AG08395 (cell line): ENCODE results near the gene PCDH9.
A peak's percentile ranks its signal among the peaks of the same experiment; 100 is the strongest.

ENCODE experiments used
- DNase-seq: peaks from one replicate; pipeline ENCODE4 v3.0.0; 2012; ENCODE audit warnings: mixed read lengths, low spot score

PCDH9 gene

GRCh38 chr13:66520511-66521355 is 709.4 kb downstream of the PCDH9 start:
- no peak for DNase-seq

DNA sequence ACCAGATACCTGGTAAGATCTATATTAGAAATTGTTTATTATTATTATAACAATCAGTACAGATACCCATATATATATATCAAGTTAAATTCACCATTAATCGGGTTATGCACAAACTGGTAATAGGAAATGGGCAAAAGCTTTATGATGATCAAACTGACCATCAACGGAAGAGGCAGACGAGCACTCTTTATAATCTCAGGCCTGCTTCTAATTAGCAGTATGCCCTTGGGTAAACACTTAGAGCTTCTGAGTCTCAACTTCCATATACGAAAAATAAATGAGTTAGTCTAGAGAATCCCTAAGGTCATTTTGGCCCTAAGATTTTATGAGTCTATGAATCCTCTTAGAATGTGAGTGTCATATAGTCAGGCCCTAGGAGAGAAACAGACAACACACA is 710.9 kb downstream of the PCDH9 start:
- DNase-seq = no peak

DNA sequence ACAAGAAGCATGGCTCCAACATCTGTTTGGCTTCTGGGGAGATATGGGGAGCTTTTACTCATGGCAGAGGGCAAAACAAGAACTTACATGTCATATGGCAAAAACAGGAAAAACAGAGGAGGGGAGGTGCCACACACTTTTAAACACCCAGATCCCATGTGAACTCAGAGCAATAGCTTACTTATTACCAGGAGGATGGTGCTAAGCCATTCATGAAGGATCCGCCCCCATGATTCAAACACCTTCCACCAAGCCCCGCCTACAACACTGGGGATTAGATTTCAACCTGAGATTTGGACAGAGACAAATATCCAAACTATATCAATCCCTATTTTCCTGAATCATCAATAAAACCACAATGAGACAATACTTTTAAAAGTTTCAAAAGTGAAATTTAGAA is 712.1 kb downstream of the PCDH9 start:
- no peak for DNase-seq

GRCh38 chr13:66513728-66514127 is 716.4 kb downstream of the PCDH9 start:
- peak; percentile 2 for DNase-seq

- no peak for DNase-seq
Observed at GRCh38 chr13:66509175-66509574, 721.0 kb downstream of the PCDH9 start.

DNA sequence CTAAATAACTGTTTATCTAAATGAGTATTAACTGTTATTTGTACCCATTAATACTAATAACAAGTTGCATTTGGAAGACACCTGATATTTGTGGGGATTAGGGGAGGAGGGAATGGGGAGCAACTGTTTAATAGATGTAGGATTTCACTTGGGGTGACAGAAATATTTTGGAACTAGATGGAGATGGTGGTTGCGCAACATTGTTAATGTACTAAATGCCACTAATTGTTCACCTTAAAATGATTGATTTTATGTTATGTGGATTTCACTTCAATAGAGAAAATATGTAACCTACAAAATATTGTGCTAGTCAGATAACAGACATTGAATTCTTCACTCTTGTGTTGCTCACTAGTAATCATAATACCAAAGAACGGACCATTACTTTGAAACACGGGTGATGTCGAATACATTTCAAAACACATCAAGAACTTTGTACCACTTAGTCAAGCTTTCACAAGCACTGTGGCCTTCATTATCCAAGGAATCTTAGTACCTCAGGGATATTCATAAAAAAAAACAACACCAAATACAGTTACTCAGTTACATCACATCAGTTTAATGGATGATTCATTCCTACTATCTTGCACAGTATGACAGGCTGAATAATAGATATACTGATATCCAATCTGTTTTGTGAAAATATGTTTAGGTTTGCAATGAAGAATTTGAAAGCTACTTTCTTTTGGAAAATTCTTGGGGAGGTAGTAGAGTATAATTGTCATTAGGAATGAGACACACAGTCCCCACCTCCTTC is 721.8 kb downstream of the PCDH9 start:
- DNase-seq = no peak

DNA sequence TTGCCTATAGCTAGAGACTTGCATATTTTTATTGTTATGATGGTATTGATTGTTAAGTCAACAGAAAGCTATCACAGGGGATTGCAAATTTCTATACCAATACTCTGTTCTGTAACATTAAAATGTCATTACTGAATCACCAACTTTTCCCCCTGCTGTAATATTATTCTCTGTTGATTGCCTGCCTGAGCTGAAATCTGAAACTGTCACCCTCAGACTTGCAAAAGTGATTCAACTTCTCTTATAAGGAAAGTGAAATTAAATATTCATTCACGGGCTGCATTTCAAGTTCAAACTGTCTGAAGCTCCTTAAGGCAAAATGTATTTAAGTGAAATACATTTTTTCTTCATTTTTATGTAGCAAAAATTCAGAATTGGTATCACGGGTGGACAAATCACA is 723.2 kb downstream of the PCDH9 start:
- no peak for DNase-seq

- no peak for DNase-seq
Observed at GRCh38 chr13:66506051-66506777, 723.9 kb downstream of the PCDH9 start.

DNA sequence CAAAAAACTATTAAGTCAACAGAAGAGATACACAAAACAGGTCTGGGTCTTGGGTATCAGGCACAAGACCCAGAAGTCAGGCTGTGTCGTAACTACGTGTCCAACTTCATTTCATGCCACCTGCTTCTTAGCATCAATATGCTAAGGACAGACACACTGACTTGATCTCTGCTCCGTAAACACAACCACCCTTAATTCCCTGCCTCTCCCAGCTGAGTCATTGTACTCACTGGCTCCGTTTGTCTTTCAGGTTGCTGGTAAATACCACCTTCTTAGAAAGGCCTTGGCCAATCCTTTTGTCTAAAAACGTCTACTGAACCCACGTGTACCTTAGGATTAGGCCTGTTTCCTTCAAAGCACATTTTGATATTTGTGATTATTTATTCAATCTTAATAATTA is 726.2 kb downstream of the PCDH9 start:
- no peak for DNase-seq

GRCh38 chr13:66501181-66501580 is 729.0 kb downstream of the PCDH9 start:
- no peak for DNase-seq

DNA sequence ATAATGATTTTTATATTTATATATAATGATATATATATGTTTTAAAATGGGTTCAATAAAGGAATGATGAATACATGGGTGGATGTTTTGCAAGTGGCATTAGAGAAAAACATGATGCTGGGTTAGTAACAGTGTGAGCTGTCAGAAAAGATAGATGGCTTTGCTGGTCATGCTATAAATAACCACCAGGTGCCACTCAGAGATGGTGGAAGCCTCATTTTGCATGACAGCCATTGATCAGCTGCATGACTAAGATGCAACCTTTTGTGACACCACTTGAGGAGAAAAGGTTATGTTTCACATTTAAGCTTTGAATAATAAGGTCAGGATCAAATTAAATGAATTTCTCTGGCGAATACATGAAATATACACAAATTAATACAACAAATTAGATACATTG is 737.7 kb downstream of the PCDH9 start:
- DNase-seq = no peak

DNA sequence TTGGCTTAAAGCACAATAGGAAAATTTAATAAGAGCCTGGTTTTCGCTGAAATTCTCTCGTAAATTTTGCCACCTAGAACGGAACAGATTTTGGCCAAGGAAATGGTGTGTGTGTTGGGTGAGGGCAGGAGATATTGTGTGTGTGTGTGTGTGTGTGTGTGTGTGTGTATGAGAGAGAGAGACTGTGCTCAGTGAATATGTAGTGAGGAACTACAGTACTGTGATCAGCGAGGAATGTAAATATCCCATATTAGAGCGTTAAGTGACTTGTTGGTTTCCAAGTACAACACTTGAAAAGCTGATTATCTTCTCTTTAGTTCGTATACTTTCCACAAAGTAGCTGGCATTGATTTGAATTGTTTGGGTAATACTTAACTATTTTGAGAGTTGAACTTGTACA is 738.9 kb downstream of the PCDH9 start:
- no peak for DNase-seq

DNA sequence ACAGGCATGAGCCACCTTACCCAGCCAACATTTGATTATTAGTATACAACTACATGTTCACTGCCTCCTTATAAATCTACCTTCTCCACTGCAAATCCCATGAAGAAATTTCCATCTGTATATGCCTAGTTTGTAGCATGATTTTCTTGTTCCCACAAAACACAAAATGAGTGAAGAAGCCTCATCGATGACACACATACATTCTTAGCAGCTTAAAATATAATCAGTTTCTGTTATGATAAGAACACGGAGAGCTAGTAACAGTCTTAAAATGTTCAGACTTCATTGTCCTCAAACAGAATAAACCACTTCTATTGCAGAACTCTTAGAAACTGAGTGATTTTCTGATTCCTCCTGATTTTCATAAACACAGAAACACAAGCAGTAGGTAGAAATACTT is 740.5 kb downstream of the PCDH9 start:
- no peak for DNase-seq

- DNase-seq = no peak
Observed at GRCh38 chr13:66489172-66489571, 741.0 kb downstream of the PCDH9 start.

GRCh38 chr13:66483712-66484111 is 746.4 kb downstream of the PCDH9 start:
- DNase-seq = no peak

DNA sequence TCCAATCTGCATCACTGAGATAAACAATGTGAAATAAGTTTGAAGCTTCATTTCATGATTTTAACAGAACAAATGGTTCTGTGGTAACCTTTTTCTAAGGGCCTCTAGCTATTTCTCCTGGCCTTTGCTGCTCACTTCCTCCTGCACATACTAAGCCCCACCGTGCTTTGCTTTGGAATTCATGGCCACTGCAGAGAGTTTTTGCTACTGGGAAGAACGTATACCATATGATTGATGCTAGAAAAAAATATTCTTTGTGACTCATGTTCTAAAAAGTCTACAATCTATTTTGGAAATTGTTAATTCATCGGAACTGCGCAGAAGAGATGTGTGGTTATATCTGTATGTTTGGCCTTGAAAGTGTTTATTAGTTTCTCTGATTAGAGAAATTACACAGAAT is 747.3 kb downstream of the PCDH9 start:
- no peak for DNase-seq

GRCh38 chr13:66477816-66478215 is 752.3 kb downstream of the PCDH9 start:
- no peak for DNase-seq

DNA sequence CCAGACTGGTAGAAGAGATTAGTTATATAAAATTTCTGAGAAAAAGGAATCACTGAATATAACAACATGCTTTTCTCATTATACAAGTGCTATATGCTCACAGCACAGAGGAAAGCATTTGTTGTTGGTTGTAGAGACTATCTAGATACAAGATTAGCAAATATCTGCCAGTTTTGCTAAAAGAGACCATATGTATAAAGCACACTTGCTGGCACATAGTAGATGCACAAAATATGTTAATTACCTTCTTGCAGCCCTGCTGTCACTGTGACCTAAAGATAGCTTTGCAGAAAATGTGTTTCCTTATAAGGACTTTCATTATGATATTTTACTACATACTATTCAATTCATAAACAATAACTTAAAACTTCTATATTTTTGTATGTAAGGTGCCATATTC is 755.1 kb downstream of the PCDH9 start:
- DNase-seq = no peak

- no peak for DNase-seq
Observed at GRCh38 chr13:66469745-66470144, 760.4 kb downstream of the PCDH9 start.

GRCh38 chr13:66468656-66469055 is 761.5 kb downstream of the PCDH9 start:
- DNase-seq = no peak

DNA sequence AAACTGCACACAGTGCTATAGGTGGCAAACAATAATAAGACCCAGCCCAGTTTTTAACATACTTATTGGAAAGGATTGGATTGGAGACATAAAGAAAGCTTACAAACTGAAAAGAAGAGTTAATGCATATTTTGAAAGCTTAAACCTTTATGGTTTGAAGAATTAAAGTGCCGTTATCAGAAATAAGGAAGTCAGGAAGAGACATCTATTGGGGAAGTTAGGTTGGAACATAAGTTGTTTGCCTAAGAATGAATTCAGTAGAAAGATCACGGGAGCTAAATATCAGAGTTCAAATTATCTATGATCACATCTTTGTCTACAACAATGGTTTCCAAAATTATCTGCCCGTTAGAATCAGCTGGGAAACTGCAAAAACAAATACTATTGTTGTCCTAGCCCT is 767.9 kb downstream of the PCDH9 start:
- DNase-seq = no peak

- DNase-seq = no peak
Observed at GRCh38 chr13:66461021-66461420, 769.1 kb downstream of the PCDH9 start.

- no peak for DNase-seq
Observed at GRCh38 chr13:66459634-66460033, 770.5 kb downstream of the PCDH9 start.
